SKM-1 treated with dmso at 0.1 percent for 144 hours (cell line): Measurements from ENCODE around the gene MMP7.

ENCODE experiments used
- DNase-seq: peaks from one replicate; lab custom pipeline; 2025; ENCODE audit not compliant: unreplicated experiment; lab: John Stamatoyannopoulos, UW

The MMP7 gene

DNA sequence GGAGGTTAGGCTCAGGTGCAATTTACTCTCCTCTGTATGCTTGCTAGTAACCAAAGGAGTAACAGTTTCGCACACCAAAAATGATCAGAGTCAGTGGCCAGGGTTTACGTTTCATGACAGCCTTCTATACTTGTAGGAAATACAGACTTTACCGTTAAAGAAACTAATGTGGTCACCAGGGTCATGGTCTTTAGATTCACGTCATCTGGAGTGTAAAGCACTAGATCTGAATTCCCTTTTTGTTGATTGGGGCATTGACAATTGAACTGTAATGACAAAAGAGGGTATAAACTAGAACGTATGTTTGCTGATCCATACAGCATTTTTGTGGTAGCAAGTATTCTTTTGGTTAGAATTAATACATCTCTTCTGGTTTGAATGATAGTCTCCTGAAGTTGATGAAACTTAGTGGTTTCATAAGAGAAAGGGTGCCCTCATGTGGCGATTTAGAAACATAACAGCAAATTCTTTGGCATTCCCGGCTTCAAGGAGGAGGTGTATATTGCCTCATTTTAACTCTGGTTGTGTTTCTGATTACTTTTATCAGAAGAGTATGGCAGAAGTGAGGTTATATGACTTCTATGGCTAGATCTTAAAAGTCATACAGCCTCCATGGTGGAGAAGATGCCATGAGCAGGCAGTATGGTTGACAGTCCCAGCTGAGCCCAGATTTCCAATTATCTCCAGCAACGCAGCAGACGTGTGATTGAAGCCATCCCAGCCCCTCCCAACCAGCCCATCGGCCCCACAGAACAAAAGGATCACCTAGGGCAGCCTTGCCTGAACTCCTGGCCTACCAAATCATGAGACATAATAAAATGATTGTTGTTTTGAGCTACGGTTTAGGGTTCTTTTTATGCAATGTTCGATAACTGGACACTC, 35.1 kb downstream of the MMP7 start:
- peak; percentile 75 for DNase-seq

DNA sequence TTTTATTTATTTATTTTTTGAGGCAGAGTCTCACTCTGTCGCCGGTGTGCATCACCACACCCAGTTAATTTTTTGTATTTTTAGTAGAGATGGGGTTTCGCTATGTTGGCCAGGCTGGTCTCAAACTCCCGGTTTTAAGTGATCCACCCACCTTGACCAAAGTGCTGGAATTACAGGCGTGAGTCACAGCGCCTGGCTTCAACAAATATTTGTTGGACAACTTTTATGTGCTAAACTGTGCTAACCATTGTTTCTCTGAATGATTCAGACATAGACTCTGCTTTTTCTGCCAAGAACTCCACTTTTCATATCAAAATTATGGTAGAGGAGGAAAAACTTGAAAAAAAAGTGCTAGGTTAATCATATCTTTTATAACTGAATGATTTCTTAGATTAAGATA, 36.3 kb downstream of the MMP7 start:
- DNase-seq, result no peak

DNA sequence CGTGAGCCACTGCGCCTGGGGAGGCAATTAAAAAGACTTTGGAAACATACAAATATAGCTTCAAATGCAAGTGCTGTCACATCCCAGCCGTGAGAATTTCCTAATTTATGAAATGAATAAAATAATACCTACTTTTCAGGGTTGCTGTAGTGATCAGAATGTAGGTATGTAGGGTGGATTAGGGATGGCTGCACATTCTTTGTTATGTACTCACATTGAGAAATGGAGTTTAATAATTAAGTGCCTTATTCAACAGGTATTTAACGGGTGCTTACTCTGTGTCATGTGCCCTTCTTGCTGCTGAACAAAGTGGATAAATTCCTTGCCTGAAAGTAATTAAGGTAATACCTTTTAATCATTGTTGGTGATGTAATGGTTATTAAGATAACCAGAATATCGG, 37.0 kb downstream of the MMP7 start:
- DNase-seq, result no peak

DNA sequence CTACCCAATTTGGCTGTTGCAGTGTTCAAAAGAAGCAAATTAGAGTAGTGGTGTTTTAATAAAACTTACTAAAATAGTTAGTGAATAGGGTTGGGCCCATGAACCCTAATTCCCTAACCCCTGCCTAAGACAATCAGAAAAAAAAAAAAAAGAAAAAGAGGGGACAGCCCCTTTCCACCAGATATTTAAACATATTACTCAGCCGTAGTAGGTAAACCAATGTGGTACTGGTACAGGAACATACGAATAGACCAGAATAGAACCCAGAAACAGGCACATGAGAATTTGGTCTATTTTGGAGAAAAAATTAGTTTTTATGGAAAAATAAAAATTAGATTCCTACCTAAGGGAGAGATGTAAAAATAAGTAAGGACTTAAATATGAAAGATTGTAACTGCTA, 38.6 kb downstream of the MMP7 start:
- no peak for DNase-seq

DNA sequence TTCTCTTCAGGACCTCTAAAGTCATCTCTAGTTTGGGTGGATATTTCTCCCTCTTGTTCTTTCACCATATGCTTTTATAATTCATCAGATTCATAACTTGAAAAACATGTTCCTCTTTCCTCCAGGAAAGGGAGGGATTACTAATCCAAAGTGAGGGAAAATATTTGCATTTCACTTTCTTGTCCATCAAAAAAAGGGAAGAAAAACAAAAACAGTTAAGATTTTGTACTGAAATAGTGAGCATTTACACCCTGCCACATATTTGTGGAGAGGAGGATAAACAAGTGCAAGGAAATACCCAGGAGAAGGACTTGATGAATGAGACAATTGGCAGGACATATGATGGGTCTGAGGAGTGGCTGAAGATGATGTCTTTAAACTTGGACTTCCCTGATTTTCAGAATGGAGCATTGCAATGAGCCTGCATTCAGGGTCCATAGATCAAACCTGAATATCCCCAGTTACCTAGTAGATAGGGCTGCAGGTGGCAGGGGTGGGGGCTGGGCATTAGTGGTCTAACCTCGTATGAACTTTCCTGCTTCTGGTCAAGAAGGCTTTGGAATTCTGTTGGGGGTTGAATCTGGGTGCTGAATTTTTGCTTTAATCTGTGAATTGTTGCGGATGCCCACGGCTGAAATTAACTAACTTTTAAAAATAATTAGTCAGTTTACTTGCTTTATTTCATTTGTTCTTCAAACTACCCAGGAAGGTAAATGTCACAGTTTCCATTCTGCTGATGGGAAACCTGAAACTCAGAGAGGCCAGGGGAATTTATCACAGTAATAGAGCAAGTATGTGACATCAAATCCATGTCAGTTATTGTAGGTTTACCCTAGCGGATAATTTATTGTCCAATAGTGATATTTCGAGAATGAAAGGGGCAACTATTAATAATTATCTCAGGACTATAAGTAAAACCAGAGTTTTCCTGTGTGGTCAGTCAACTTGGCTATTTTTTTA, 41.1 kb downstream of the MMP7 start:
- no peak for DNase-seq

DNA sequence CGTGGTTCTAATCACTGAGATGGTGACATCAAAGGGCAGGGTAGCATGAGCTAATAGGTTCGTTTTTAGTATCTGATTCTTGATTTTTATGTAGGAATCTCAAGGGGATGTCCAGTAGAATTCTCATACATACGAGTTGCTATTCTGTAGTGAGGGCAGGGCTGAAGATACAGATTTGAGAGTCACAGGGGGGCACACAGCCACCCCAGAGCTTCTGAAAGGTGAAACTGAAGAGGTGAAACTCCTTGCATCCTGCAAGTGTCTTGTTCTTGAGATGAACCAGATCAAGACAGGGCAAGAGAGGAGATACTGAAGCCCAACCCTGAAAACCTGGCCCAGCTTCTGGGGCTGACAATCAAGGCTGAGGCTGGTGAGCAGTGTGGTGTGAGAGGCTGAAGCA, 42.3 kb downstream of the MMP7 start:
- no peak for DNase-seq

DNA sequence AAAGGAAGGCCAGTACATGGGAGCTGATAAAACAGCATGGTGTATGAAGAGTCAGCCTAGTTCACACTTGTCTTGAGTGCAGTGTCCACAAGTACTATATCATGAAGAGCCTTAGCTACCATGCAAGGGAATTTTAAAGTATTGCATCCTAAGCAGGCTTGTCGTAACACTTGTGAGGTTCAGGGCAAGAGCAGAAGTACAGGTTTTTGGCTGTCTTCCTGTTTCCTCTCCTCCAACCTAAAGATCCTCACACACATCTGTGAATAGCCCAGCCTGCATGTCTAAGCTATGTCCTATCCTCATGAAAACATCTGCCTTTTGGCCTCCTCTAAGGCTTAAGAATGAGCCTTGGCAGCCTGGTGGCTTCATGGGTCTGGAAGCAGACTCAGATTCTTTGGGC, 43.3 kb downstream of the MMP7 start:
- DNase-seq, result peak; percentile 26

DNA sequence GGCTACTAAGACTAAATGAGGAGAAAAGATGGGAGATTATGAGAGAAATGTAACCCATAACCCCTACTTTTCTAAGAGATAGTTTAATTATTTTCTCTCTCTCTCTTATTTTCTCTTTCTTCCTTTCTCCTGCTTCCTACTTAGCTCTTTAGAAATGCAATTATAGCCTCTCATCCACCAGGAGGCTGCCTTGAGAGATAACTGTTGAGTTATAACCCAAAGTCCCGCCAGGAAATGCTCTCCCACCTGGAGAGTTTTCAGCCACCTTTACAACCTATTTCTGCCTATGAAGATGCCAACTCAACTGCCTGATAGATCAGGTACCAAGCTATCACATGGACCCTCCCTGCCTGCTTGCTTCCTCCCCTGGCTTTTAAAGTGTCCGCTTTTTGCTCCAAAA, 44.0 kb downstream of the MMP7 start:
- DNase-seq, result no peak

DNA sequence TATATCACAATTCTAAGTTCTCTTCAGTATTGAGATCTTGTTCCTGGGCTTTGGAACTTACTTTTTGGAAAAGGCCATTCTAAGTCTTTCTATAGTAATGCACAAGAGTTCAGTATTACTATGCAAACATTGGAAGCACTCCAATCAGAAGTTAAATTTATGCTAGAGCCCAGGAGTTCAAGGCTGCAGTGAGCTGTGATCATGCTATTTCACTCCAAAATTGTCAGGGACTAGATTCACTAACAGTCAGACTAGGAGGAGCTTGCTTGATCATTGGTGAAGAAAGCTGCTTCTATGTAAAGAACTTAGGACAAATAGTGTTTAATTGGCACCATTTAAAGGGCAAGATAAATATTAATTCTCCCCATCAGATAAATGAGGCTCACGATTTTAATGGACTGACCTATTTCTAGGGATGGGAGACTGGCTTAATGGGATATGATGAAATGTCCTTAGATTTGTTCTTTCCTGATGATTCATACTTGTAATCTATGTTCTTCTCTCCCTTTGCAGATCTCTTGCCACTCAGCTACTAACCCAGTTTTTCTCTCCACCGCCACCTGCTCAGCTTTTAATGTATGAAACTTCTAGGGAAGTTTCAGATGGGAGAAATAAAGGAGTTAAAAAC, 45.3 kb downstream of the MMP7 start:
- DNase-seq, result no peak

DNA sequence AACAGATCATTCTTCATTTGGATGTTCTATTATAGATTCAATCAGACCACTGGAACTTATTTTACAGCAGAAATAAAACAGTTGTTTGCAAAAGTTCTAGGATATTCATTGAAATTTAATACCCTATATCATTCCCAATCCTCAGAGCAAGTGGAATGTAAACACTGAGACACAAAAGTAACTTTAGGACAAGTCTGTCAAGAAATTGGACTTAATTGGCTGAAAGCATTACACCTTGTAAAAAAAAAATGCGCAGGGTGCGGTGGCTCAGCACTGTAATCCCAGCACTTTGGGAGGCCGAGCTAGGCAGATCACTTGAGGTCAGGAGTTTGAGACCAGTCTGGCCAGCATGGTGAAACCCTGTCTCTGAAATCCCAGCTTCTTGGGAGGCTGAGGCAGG, 48.1 kb downstream of the MMP7 start:
- no peak for DNase-seq

DNA sequence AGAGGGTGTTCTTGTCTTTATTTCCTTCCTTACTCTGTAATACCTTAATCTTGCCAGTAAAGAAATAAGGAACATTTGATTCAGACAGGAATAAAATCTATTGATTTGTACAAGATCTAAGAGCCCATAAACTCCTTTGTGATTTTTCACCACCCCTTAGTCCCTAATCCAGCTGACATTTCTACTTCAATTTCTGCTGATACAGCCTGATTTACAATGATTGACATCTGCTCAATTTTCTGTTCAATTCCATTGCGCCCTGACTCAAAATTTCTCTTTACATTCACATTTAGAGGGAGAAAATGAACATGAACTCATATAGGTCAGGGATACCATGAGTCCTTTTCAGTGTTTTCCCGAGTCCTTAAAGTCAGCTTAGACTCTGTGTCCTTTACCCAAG, 50.8 kb downstream of the MMP7 start:
- no peak for DNase-seq

DNA sequence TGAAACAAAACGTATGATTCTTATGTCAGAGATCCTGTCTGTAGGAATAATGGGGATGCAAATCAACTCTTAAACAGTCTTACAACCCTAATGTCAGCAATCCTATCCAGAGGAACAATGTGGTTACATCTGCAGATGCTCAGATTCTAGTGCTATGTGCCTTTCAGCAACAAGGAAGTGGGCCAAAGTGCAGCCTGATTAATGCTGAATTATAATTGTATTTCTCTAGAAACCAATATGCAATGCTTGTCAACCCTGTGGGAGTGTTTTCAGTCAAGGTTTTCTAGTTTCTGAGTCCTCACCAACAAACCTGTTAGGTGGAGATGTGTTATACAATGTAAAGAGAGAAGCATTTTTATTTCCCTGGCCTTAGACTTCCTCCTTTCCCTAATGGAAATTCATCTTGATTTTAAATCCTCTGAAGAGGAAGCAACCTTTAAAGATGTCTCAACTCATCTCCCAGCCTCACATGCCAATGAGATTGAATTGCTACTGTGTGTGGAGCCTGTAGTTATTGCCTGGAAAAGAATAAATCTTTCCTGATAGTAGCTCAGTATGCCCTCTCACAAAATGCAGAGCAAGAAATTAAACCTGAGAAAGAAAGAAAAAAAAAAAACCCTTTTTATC, 51.8 kb downstream of the MMP7 start:
- DNase-seq, result peak; percentile 20

DNA sequence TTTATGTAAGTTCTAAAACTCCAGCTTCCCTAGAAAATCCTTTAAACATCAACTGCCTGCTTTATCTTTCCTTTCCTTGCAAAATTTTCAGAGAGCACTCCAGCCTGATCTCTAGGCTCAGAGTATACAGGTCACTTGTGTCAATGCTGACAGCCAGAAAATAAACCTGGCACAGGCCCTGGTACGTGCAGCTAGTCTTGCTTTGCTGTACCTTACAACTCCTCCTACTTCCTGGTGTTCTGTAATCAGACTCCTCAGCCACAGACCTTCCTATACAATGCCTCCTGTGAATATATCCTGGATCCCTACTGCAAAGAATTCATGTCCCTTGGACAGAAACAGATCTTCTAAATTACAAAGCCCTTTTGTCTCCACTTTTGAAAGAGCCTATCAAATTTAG, 53.7 kb downstream of the MMP7 start:
- no peak for DNase-seq

DNA sequence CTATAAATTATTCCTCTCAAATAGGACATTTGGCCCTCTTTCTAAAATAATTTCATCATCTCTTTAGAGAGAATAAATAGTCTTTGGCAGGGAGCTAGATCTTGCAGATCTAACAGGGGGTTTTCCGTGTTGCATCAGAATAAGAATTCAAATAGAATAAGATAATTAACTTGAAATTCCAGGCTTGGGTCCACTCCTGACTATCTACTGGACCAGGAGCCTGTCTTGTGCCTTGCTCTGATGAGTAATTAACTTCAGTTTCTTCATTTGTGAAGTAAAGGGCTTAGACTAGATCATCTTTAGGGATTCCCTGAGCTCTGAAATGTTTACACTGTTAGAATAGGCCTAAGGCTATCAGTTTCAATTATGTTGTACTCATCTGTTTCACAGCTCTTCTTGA, 54.5 kb downstream of the MMP7 start:
- no peak for DNase-seq

DNA sequence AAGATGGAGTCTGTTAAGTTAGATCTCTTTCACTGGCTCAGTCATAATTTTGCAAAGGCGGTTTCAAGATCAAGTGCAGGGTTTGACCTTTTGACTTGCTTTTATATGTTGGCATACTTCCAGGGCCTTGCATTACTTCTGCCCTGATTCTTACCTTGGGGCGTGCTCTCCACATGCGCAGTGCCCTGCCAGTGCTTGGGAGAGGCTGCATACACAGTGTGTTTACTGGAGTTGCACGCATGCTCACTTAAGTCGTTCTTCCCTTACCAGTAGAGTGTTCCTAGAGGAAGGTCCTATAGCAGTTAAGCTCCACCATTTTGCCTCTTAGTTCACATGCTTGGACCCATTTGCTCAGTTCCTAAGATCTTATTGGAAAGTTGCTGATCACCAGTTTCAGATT, 57.0 kb downstream of the MMP7 start:
- no peak for DNase-seq

DNA sequence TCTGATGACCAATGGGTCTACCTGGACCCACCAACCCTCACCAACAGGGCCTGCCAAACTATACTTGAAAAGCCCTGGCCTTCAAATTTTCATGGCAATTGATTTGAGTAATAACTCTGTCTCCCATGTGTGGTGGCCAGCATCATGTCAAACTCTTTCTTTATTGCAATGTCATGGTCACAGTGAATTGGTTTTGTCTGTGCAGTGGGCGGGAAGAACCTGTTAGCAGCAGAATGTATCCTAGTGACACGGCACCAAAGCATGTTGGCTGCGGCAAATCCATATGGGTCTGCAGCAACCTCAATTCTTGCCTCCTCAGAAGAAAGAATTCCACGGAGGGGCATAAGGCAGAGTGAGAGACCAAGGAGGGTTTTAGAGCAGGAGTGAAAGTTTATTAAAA, 58.4 kb downstream of the MMP7 start:
- DNase-seq, result no peak

DNA sequence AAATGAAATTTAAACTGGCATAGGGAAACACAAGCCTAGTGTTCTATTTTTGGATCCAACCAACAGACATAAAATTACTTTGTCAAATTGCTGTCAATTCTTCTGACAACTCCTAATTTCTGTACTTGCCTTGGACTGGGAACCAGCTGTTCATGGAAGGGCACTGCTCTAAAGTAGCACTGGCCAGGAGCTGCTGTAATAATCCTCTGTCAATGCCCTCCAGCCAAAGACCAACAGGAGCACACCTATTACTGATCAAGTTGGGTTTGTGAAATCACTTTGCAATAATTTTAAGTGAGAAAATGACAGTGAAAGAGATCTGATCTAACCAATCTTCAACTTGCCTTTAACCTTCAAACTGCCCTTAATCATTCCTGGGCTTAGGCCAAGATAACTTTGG, 59.1 kb downstream of the MMP7 start:
- DNase-seq, result no peak
